Stimulated activated CD4-positive, alpha-beta T cell treated with anti-CD3 and anti-CD28 coated beads, Interleukin-4, amount 100 ng/mL, for 4 hours (primary cell): ENCODE data around the gene ADGRV1.
"Not testable (repeated sequence)": the region's sequence is repeated elsewhere in the genome, so short reads cannot be mapped to it uniquely, and the experiment has no call there.

Source experiments
- DNase-seq, 2 experiments: peaks; one replicate each; pipeline ENCODE4 v3.0.0-alpha.2; 2020

ADGRV1 gene

DNA sequence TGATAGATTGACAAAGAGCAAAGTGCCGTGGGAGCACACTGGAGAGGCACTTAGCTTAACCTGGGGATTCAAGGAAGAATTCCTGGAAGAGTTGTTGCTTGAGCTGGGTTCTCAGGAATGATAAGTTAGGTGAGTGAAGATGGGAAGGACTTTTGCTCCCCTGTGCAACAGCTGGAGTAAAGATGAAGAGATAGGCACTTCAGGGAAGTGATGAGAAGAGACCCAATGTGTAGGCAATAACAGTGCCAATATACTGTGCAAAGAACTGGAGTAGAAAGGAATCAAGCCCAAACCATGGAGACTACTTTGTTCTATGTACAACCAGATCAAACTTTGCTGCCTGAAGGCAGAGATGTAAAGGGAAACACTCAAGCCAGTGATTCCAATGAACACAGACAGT lies 92.2 kb downstream of the ADGRV1 start:
- no peak for DNase-seq

DNA sequence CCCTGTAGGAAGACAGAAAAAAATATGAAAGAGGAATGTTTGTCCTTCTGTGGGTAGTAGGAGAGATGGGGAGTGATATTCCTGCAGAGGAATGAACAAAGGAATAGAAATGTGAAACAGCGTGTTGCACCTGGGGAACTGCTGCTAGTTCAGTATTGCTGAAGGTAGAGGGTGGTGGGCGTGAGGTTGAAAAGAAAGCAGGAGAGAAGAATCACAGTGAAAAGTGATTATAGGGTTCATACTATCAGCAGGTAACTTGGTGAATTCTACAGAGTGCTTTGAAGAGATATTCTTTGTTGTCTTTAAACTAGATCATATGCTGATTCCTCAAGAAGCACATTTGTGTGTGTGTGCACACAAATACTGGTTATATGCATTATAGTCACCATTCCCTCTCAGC lies 95.6 kb downstream of the ADGRV1 start:
- no peak for DNase-seq

DNA sequence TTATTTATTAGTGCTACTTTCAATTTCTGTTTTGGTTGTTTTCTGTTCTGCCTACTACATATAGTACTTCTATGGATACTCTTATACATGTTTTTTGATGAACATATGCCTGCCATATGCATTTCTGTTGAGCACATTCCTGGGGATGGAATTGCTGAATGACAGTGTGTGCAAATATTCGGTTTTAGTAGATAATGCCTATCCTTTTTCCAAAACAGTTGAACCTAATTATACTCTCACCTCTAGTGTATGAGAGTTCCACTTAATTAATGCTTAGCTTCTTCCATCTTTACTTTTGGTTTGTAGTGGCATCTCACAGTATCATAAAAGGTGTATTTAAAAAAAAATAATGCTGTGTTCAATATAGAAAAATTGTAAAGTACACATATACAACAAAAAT lies 96.8 kb downstream of the ADGRV1 start:
- DNase-seq = no peak

DNA sequence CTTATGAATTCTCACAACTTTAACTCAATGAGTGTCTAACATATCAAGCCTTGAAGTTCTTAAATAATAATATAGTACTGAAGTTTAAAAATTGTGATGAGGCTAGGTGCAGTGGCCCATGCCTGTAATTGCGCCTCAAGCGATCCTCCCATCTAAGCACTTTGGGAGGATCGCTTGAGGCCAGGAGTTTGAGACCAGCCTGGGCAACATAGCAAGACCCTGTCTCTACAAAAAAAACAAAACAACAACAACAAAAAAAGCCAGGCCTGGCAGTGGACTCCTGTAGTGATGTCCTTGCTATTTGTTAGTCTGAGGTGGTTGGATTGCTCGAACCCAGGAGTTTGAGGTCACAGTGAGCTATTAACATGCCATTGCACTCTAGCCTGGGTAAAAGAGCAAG lies 98.4 kb downstream of the ADGRV1 start:
- no peak for DNase-seq

DNA sequence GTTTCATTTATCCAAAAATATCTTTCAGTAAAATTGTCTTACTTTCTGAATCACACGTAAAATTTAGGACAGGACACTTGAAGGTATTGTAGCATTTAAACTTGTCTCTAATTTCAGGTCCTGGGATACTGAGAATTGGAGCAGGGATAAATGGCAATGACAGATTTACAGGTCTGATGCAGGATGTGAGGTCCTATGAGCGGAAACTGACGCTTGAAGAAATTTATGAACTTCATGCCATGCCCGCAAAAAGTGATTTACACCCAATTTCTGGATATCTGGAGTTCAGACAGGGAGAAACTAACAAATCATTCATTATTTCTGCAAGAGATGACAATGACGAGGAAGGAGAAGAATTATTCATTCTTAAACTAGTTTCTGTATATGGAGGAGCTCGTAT lies 99.2 kb downstream of the ADGRV1 start:
- DNase-seq = no peak

DNA sequence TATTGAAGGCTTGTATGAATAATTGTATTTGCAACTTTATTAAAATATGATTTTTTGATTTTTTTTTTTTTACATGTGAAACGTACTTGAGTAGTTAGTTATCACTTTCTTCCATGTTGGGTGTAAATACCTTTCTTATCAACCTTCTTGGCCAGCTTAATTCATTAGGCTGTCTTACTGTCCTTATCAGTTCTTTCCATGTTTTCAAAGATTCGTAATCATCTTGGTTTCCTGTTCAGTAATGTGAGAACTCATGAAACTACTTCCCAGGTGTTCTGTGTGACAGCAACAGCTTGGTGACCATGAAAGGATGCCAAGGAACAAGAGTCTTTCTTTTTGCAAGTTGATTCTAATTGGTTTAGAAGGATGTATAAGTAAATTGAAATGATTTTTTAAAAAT lies 100.0 kb downstream of the ADGRV1 start:
- DNase-seq = no peak

DNA sequence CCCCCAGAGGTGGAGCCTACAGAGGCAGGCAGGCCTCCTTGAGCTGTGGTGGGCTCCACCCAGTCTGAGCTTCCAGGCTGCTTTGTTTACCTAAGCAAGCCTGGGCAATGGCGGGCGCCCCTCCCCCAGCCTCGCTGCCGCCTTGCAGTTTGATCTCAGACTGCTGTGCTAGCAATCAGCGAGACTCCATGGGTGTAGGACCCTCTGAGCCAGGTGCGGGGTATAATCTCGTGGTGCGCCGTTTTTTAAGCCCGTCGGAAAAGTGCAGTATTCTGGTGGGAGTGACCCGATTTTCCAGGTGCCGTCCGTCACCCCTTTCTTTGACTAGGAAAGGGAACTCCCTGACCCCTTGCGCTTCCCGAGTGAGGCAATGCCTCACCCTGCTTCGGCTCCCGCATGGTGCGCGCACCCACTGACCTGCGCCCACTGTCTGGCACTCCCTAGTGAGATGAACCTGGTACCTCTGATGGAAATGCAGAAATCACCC lies 109.5 kb downstream of the ADGRV1 start:
- not testable (repeated sequence) for DNase-seq

DNA sequence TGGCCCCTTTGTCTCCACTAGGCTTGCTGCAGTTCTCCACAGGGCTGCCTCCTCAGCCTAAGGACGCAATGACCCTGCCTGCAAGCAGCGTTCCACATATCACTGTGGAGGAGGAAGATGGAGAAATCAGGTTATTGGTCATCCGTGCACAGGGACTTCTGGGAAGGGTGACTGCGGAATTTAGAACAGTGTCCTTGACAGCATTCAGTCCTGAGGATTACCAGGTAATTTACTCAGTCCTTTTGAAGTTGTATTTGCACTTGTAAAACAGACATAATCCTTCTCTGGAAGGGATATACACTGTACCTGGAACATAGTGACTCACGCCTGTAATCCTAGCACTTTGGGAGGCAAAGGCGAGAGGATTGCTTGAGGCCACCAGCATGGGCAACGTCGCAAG lies 116.6 kb downstream of the ADGRV1 start:
- DNase-seq = no peak

DNA sequence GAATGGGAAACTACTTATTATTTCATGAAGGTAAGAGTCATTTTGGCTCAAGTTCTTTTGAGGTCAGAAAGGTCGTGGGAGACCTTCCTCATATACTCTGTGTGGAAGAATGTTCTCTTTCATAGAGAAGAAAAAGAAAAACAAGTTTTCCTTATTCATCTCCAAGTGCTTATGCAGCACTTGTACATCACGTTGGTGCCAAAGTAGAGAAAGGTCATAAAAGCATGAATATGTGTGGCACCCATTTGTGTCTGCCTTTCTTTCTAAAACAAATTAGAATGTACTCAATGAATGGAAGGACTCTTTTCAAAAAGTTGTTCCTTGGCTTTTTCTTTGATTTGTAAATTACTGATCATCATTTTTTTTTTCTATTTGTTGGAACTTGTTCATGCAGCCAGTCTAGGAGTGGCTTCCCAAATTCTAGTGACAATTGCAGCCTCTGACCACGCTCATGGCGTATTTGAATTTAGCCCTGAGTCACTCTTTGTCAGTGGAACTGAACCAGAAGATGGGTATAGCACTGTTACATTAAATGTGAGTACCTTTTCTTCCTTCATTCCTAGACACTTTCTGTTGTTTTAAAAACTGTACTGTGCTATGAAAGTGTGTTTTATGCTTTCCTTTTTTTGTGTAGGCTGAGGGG lies 122.4 kb downstream of the ADGRV1 start:
- no peak for DNase-seq

DNA sequence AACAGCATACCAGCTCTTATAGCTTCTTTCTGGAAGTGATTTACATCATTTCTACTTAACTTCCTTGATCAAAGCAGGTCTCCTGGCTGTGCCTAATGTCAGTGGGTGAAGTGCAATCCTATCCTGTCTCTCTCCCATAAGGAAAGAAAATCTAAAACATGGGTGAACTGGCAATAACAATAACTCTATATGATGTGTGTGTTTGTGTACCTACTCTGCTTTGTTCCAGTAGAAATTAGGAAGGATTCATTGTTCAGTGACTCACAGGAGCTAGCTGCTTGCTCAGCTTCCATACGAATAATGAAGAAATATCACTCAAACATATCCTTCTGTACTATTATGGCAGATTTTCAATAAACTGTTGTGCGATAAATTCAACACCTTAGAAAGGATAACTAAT lies 123.7 kb downstream of the ADGRV1 start:
- DNase-seq = no peak

DNA sequence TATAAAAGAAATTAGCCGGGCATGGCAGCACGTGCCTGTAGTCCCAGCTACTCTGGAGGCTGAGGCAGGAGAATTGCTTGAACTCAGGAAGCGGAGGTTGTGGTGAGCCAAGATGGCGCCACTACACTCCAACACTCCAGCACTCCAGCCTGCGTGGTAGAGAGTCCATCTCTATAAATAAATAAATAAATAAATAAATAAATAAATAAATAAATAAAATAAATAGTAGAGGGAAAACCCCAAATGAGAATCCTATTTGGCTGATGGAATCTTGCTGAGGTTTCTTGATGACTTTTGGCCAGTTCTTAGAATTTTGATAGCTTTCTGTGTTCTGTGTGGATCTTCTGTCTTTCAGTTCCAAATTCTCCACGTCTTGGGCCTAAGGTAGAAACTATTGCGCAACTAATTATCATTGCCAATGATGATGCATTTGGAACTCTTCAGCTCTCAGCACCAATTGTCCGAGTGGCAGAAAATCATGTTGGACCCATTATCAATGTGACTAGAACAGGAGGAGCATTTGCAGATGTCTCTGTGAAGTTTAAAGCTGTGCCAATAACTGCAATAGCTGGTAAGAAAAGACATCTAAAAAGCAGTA lies 126.9 kb downstream of the ADGRV1 start:
- no peak for DNase-seq

DNA sequence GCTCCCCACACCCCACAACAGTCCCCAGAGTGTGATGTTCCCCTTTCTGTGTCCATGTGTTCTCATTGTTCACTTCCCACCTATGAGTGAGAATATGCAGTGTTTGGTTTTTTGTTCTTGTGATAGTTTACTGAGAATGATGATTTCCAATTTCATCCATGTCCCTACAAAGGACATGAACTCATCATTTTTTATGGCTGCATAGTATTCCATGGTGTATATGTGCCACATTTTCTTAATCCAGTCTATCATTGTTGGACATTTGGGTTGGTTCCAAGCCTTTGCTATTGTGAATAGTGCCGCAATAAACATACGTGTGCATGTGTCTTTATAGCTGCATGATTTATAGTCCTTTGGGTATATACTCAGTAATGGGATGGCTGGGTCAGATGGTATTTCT lies 127.8 kb downstream of the ADGRV1 start:
- DNase-seq = not testable (repeated sequence)

DNA sequence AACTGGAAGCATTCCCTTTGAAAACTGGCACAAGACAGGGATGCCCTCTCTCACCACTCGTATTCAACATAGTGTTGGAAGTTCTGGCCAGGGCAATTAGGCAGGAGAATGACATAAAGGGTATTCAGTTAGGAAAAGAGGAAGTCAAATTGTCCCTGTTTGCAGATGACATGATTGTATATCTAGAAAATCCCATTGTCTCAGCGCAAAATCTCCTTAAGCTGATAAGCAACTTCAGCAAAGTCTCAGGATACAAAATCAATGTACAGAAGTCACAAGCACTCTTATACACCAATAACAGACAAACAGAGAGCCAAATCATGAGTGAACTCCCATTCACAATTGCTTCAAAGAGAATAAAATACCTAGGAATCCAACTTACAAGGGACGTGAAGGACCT lies 128.9 kb downstream of the ADGRV1 start:
- DNase-seq = not testable (repeated sequence)

DNA sequence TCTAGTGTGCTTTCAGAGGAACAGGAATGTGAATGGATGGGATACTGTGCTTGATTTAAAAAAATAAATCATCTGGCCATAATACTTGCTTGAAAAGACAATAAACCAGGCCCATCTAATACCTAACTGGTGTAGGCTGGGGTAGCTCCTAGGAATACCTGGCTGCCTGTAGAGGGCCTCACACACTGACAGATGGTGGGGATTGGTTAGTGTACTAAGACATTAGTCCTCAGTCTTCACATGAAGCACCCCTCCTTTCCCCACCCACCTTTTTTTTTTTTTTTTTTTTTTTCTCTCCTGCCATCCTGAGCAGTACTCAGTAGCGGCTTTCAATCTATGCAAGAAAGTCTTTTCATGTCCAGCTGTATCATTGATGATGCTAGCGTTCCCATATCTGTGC lies 130.5 kb downstream of the ADGRV1 start:
- no peak for DNase-seq

DNA sequence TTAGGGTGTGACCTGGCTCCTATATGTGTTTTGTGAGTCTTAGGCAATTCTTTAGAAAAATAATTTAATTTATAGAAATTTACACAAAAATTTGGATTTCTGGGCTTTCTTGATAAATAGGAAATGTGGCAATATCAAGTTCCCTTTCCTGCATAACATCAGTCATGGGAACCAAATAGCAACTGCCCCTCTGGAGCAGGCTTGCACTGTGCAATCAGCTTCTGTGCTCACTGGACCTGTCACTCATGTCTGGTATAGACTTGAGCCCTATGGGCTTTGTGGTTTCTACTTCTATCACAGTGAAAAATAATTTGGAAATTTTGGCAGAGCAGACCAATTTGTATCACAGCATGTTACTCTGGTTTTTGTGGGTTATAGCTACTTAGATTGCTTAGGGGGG lies 131.7 kb downstream of the ADGRV1 start:
- no peak for DNase-seq

DNA sequence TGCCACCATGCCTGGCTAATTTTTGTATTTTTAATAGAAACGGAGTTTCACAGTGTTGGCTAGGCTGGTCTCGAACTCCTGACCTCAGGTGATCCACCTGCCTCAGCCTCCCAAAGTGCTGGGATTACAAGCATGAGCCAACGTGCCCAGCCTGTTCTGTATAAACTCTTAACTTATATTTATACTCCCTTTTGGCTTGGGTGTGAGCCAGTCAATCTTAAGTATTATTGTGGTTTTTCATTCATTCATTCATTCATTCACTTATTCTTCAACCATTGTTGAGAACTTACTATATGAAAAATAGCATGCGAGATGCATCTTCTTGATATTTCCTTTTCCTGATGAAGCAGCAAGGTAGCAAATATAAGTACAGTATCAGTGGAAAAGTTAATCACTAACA lies 132.9 kb downstream of the ADGRV1 start:
- DNase-seq = no peak

DNA sequence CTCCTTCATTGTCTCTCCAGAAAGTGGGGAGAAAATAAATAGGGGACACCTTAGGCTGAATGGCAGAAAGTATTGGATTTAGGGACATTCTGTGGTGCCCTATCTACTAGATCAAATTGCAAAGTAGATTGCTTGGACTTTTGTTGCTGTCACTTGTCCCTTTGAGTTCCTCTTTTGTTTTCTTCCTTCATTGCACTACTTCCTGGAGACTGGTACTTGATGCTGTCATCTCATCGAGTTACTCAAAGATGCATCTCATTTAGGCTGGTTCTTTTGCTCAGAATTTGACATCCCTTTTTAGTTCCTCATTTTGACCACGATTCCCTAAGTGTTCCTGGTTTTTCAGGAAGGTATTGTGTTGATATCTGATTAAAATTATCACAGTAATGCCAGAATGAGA lies 137.6 kb downstream of the ADGRV1 start:
- no peak for DNase-seq

DNA sequence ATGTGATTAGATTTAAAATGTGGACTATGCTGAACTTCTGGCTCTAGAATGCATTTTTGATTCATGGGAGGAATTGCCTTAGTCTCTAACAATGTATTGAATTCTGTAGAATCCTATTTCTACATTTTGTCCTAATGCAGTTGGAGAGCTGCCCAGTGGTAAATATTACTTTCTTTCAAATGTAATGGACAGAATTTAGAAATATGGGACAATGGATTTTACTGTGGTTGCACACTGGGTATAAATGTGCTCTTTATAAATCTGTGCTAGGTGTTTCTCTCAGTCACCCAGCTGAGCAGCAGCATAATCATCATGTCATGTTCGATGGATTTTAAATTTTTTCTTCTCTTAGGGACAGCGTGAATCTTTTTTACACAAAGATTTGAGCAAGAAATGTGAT lies 141.7 kb downstream of the ADGRV1 start:
- no peak for DNase-seq

DNA sequence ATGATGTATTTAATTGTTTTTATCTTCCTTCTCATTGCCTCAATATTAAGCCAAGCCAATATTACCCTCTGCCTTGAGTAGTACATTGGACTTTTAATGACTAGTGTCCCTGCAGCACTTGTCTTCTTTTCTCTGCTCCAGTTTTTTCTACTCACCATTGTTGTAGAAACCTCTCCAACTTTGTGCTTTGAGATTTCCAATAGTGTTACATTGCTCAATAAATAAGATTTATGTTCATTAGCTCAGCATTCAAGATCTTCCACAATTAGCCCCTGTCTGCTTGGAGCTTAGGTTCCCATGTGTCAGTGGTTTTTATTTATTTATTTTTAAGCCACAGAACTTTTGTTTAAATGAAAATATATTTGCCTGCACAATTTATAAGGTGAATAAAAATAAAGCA lies 145.3 kb downstream of the ADGRV1 start:
- DNase-seq = no peak

DNA sequence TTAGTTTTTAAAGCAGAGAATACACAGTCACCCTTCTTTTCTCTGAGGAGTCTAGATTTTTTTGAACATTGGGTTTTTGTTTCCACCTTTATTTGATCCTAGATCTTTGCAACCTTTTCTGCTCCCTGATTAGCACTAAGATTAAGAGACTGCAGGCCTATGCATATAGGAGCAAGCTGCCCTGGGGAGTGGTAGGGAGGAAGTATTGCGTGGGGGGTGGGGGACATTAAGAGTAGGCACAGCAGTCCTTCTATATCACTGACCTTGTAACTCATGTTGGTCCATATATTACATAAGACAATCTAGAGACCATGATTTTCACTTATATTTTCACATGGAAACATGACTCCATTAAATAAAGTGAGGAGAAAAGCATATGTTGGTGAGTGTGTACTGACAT lies 149.1 kb downstream of the ADGRV1 start:
- no peak for DNase-seq

DNA sequence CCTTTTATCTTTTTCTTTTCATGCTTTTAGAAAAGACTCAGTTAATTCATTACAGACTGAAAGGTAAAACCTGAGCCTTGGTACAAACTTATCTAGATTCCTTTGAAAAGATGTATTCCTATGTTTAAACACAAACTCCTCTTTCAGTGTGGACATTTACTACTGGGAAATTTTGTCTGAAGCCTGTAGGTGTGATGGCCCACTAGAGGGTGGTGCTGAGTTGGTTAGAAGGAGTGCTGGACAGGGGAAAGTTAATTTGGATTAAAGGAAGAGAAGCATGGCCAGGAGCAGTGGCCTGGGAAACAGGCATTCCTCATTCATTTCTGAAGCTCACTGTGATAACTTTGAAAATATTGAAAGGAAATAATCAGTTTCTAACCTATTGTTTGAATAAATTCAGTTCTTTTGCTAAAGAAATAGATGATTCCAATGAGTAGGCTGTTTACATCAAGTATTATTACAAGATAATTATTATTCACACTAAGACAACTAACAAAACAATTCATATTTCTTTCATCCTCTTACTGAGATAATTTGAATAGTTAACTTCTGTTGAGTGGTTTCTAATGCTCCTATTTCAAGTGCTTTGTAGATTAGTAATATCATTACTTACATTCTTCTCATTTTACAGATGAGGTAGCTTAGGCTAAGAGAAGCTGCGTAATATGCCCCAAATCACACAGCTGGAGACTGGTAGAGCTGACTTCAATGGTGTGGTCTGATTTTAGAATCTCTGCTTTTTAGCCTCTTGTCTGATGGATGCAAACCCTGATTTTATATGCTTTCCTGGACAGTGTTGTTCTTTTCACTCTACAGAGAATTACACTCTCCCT lies 150.9 kb downstream of the ADGRV1 start:
- no peak for DNase-seq

DNA sequence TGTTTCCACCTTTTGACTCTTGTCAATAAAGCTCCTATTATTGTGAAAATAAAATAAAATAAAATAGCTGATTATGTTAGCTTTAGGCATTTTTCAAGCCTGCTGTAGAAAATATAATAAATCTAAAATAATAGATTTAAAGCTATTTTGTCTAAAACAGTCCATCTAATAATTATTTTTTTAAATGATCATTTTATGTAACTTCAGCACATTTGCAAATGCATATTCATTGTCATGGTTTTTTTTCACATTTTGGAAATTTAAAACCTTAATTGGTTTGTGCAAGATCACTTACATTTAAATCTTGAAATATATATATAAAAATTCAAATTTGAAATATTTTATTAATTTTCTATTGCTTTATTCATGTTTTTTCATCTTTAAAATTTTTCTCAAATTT lies 159.8 kb downstream of the ADGRV1 start:
- no peak for DNase-seq

DNA sequence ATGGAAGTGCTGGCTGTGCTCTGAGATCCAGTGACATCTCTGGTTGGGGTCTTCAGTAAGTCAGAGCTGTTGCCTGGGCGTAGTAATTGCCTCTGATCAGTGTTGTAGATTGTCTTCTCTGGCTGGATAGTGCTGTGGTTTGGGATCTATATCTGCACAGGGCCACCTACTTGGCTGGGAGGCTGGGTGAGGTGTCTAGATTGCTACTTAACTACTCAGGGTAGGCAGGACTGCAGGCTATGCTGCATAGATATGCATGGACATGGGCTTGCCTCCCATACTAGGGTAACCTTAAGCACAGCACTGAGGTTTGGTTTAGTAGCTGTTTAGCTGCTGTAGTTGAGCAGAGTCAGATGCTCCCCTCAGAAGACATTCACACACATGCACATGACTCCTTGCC lies 181.0 kb downstream of the ADGRV1 start:
- no peak for DNase-seq

DNA sequence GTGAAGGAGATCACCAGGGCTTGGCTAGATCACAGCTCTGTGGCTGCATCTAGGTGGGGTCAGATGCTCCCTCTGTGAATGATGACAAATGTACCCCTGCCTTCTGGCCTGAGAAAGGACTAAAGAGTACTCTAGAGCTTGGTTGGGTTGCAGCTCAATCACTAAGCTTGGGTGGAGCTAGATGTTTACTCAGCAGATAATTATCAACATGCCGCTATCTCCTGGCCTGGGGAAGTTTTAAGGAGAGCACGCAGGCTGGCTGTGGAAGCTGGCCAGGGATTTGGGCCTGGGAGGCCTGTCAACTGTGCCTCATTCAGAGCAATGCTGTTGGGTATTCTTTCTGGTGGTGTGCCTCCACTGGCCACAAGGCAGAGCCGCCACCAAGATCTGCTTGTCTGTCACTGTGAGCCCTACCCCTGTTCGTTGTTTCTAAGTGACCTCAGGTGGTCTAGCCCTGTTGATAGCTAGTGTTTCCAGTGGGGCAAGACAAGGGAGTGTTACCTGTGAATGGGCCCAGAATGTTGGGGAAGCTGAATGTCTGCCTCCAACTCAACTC lies 181.7 kb downstream of the ADGRV1 start:
- no peak for DNase-seq
